Left ventricle myocardium inferior (tissue), 1 donor: ENCODE data around the gene SLIT3. TPM values are rescaled to one million over a fixed set of nuclear protein-coding genes. Genes with fewer than 3 reads are reported as not detected.

Experiments used
- DNase-seq: peaks from one replicate; pipeline ENCODE4 v3.0.0-alpha.2; 2020
- H3K27ac ChIP-seq: fragments of 200-600 bp; replicated peaks from 2 replicates; pipeline ENCODE4 v1.8.0; 2021
- H3K27me3 ChIP-seq: fragments of 200-600 bp; 2 replicates; pipeline ENCODE4 v1.8.0; 2021; ENCODE audit warnings: low read depth
- H3K36me3 ChIP-seq: fragments of 200-600 bp; 2 replicates; pipeline ENCODE4 v1.8.0; 2021
- H3K4me1 ChIP-seq: fragments of 200-600 bp; 2 replicates; pipeline ENCODE4 v1.8.0; 2021
- H3K4me3 ChIP-seq: fragments of 200-600 bp; 2 replicates; pipeline ENCODE4 v1.8.0; 2021; ENCODE audit warnings: mild to moderate bottlenecking, moderate library complexity
- H3K9me3 ChIP-seq: fragments of 200-600 bp; replicated peaks from 2 replicates; pipeline ENCODE4 v1.8.0; 2021
- intact Hi-C: fragments of 100-400 bp; cut with micrococcal nuclease; formaldehyde crosslinking; loops from one replicate; pipeline ENCODE4 v1.11.0; 2022
- total RNA-seq: library from RNA; stranded (reverse); fragmentation: NEBNext Ultra II Directional; extraction: Animal tissue kit (Norgen Biotek cat#: 25700); gene quantifications from one replicate; pipeline ENCODE4 v1.2.1, GENCODE V29; 2021
- TF ChIP-seq, protein P1 (sequence below): fragments of 200-600 bp; IDR thresholded peaks from 2 replicates; pipeline ENCODE4 v1.8.0; 2021; ENCODE audit warnings: antibody characterized with exemption, mild to moderate bottlenecking, borderline replicate concordance
- donor health status: DM: no; HTN: yes; CAD: no; lungs with severe emphysema.

SLIT3 gene
- total RNA-seq, 1 donor from 2014 or later = 22.7 TPM

DNA sequence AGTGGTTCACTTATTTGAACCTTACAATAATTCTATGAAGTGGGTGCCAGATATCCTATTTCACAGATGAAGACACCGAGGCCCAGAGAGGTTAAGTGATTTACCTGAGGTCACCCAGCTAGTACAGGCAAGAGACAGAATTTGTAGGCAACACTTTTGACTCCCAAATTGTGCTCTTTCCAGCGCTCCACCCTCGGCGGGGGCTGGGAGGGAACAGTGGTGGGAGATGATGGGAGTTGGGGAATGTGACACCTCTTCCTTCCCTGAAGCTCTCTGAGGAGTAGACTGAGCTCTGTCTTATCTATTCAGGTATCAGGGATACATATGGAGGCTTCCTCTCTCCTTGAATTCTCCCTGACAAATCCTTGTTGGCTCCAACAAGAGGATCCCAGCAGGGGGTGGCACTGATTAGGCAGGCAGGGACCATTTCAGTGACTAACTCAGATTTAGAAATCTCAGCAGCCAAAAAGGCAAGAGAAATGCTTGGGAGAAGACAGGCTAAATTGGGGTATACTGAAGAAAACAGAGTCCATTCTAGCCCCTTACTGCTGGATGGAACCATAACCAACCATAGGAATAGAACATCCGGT is 626.0 kb downstream of the SLIT3 start:
- Histone ChIP-seq H3K27me3 (no peaks in the 10 kb centered on the region), H3K9me3 (no peaks in the 10 kb centered on the region), H3K36me3 (no peaks in the 10 kb centered on the region), H3K4me1 (peaks cover 6% of the 10 kb centered on the region), H3K4me3 (no peak overlapping the region), H3K27ac (no peak overlapping the region)
- TF ChIP-seq, protein P1, sequence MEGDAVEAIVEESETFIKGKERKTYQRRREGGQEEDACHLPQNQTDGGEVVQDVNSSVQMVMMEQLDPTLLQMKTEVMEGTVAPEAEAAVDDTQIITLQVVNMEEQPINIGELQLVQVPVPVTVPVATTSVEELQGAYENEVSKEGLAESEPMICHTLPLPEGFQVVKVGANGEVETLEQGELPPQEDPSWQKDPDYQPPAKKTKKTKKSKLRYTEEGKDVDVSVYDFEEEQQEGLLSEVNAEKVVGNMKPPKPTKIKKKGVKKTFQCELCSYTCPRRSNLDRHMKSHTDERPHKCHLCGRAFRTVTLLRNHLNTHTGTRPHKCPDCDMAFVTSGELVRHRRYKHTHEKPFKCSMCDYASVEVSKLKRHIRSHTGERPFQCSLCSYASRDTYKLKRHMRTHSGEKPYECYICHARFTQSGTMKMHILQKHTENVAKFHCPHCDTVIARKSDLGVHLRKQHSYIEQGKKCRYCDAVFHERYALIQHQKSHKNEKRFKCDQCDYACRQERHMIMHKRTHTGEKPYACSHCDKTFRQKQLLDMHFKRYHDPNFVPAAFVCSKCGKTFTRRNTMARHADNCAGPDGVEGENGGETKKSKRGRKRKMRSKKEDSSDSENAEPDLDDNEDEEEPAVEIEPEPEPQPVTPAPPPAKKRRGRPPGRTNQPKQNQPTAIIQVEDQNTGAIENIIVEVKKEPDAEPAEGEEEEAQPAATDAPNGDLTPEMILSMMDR = no peak
- DNase-seq = no peak
- intact Hi-C loops = no loop called here

DNA sequence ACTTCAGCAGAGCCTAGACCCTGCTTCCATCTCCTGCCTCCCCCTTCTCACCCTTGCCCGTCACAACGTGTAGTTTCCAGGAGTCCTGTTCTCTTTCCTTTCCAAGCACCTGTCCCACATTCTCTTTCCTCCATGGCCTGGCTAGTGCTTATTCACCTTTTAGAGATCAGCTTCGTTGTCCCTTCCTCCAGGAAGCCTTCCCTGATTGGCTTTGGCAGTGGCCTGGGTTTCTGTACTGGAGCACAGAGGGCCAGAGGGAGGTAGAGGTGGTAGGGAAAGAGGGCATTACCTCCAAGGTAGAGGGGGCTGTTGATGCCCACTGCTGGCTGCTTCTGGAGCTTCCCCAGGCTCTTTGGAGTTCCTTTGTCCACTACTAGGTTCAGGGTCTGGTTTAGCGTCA is 628.1 kb downstream of the SLIT3 start:
- Histone ChIP-seq H3K27me3 (no peaks in the 10 kb centered on the region), H3K36me3 (no peaks in the 10 kb centered on the region), H3K4me1 (no peaks in the 10 kb centered on the region), H3K27ac (no peak overlapping the region), H3K4me3 (no peak overlapping the region), H3K9me3 (no peaks in the 10 kb centered on the region)
- intact Hi-C loops = no loop called here
- no peak for DNase-seq
- TF ChIP-seq, protein P1 = no peak

DNA sequence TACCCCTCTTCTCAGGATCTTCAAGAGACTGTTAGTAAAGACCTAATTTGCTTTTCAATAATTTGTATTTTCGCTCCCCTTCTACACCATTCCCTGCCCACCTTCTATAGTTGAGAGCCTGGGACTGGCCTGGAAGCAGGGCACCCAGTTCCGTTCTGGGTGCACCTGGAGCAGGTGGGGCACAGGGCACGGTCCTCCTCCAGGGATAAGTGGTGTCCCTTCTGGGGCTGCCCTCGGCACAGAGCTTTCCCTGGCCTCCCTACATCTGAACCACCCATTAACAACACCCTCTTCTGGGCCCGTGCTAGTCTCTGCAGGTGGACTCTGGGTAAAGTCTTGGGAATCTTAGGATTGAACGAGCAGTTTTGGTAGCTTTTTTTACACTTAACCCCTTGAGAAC is 628.9 kb downstream of the SLIT3 start:
- intact Hi-C loops = no loop called here
- Histone ChIP-seq H3K36me3 (no peaks in the 10 kb centered on the region), H3K9me3 (no peaks in the 10 kb centered on the region), H3K27me3 (no peaks in the 10 kb centered on the region), H3K4me1 (no peaks in the 10 kb centered on the region), H3K27ac (no peak overlapping the region), H3K4me3 (no peak overlapping the region)
- no peak for DNase-seq
- TF ChIP-seq, protein P1 = no peak

DNA sequence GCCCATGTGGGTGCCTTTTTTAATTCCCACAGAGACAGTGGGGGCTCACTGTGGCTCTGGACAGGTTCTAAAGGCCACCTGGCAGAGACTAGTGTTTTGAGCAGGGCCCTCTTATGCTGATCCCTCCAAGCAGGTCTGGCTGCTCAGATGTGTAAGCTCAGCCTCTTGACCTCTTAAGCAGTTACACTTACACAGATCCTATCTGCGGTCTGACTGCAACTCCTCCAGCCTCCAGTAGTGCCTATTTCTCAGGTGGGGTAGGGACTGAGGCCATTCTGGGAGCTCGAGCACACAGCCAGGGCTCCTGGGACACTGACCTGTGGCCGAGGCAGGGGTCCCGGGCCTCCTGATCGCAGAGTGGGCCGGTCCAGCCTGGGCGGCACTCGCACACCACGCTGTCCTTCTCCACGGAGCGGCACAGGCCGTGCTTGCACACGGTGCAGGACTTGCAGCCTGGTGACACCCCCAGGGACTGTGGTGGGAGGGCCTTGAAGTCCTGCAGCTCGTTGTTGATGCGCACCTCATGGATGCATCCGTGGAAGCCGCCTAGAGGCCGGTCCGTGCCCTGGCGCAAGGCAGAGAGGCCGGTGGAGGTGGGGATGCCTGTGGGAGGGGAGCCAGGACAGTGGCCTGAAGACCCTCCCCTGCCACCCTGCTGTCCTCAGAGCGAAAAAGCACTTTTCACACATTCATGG is 629.9 kb downstream of the SLIT3 start:
- no peak for DNase-seq
- no peaks in the 10 kb centered on the region for H3K9me3 ChIP-seq
- no peaks in the 10 kb centered on the region for H3K36me3 ChIP-seq
- no peak overlapping the region for H3K4me3 ChIP-seq
- H3K27ac ChIP-seq = no peak overlapping the region
- H3K27me3 ChIP-seq = no peaks in the 10 kb centered on the region
- TF ChIP-seq, protein P1 = no peak
- intact Hi-C loops = no loop called here
- H3K4me1 ChIP-seq = no peaks in the 10 kb centered on the region

DNA sequence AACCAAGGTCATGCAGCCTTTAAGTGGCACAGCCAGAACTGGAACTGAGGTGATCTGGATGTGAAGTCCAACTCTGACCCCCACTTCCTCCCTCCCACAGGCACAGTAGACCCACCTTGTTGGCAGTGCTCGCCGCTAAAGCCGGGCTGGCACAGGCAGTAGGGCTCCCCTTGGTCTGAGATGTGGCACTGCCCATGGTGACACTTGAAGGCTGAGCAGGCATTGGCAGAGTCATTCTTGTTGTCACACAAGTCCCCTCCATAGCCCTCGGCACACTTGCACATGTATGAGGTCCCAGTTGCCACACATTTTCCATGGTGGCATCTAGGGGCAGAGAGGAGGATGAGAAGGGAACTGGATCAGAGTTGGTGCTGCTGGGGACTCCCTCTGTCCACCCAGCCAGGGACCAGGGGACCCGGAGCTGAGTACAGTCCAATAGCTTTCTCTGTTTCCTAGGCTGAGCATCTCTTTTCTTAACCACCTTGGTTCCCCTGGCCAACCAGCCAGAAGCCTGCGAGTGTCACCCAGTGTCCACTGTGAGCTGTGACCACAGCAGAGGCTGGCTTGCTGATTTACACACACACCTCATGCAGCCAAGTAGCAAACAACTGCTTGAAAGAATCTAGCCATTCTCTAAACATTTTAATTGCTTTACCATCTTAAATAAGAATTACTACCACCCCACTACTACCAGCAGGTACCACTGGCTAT is 631.1 kb downstream of the SLIT3 start:
- no peak overlapping the region for H3K4me3 ChIP-seq
- intact Hi-C loops = no loop called here
- H3K9me3 ChIP-seq = no peaks in the 10 kb centered on the region
- H3K27ac ChIP-seq = no peak overlapping the region
- H3K27me3 ChIP-seq = no peaks in the 10 kb centered on the region
- no peak for DNase-seq
- no peaks in the 10 kb centered on the region for H3K36me3 ChIP-seq
- no peaks in the 10 kb centered on the region for H3K4me1 ChIP-seq
- TF ChIP-seq, protein P1 = no peak
